K562 (cell line): Measurements from ENCODE around the gene ACAD8. TPM values are rescaled to one million over a fixed set of nuclear protein-coding genes. Genes with fewer than 3 reads are reported as not detected.

Source experiments
- ATAC-seq: fragments of 200-7000 bp; cut with Tn5 transposase; 3 replicates; pipeline ENCODE4 v1.9.1; 2020; ENCODE audit warnings: moderate library complexity
- BruUV-seq: library from RNA; stranded (reverse); fragments of 400-500 nt; replicated peaks from 2 replicates; lab custom pipeline; 2021; lab: Mats Ljungman, UMichigan
- CTCF ChIA-PET: fragments of 300-600 bp; formaldehyde crosslinking; extraction: SDS; loops from one replicate; lab custom pipeline; 2021; ENCODE audit warnings: low intra/inter-chr PET ratio; lab: Yijun Ruan, JAX
- POLR2A ChIA-PET: fragments of 300-600, 350-650 bp; sonication (Branson Sonifier 250); formaldehyde crosslinking; extraction: SDS; loops from one replicate; lab custom pipeline; 2021; ENCODE audit warnings: antibody characterized with exemption, inconsistent platforms; lab: Yijun Ruan, JAX
- DNase-seq, 4 experiments: peaks; one replicate each; pipeline versions ENCODE4 v3.0.0 to v3.0.0-alpha.2; 2011 to 2018; ENCODE audit warnings: low spot score in 3 of 4, mixed read lengths in 3 of 4; ENCODE audit errors: extremely low read depth in 1 of 4
- FAIRE-seq: peaks from 2 replicates; lab custom pipeline; 2011; peaks lifted over from hg19 to GRCh38; lab: Jason Lieb, UNC
- H2AFZ ChIP-seq: 2 replicates; pipeline ENCODE4 v1.6.0; 2011; ENCODE audit warnings: low read depth, low read length, control low read depth, inconsistent platforms
- H3K27ac ChIP-seq: fragments of 200-600 bp; 3 replicates; pipeline ENCODE4 v1.8.0; 2011; ENCODE audit warnings: low read depth, mild to moderate bottlenecking, control low read depth, inconsistent platforms, low read length, moderate library complexity, mixed read lengths; ENCODE audit errors: extremely low read depth
- H3K27me3 ChIP-seq, 2 experiments: fragments of 300-600 bp in 1 of 2; 2 replicates in 1 of 2; 3 replicates in 1 of 2; pipeline versions ENCODE4 v1.6.0 to v1.8.0; 2011; ENCODE audit warnings: inconsistent platforms in 2 of 2, low read length in 2 of 2, mild to moderate bottlenecking in 1 of 2, mixed read lengths in 1 of 2, moderate library complexity in 1 of 2; ENCODE audit not compliant: control insufficient read depth in 2 of 2, insufficient read depth in 2 of 2
- H3K36me3 ChIP-seq: fragments of 300-600 bp; 3 replicates; pipeline ENCODE4 v1.8.0; 2011; ENCODE audit warnings: mild to moderate bottlenecking, low read length, inconsistent platforms; ENCODE audit not compliant: control insufficient read depth, insufficient read depth
- H3K4me1 ChIP-seq, 2 experiments: fragments of 200-600 bp in 1 of 2; replicated peaks in 1 of 2; 2 replicates in 1 of 2; 3 replicates in 1 of 2; pipeline versions ENCODE4 v1.5.1 to v1.8.0; 2011; ENCODE audit warnings: inconsistent platforms in 2 of 2, low read length in 2 of 2, mild to moderate bottlenecking in 1 of 2, mixed read lengths in 1 of 2, moderate library complexity in 1 of 2; ENCODE audit not compliant: control insufficient read depth in 2 of 2, insufficient read depth in 2 of 2
- H3K4me2 ChIP-seq: 2 replicates; pipeline ENCODE4 v1.6.1; 2011; ENCODE audit warnings: low read length, control low read depth, inconsistent platforms, mixed read lengths; ENCODE audit not compliant: insufficient read depth
- H3K4me3 ChIP-seq: fragments of 200-600 bp; sonication (generic), shearing (Covaris generic); 2 replicates; pipeline ENCODE4 v1.5.1; 2016; ENCODE audit warnings: control low read depth, inconsistent platforms
- H3K79me2 ChIP-seq: fragments of 200-600 bp; 3 replicates; pipeline ENCODE4 v1.8.0; 2011; ENCODE audit warnings: low read length, inconsistent platforms; ENCODE audit not compliant: control insufficient read depth, insufficient read depth
- H3K9ac ChIP-seq, 2 experiments: 2 replicates each; pipeline versions ENCODE4 v1.6.0 to v1.6.1; 2011; ENCODE audit warnings: low read depth in 2 of 2, low read length in 2 of 2, control low read depth in 1 of 2, inconsistent platforms in 1 of 2, mild to moderate bottlenecking in 1 of 2, mixed read lengths in 1 of 2; ENCODE audit not compliant: insufficient read depth in 1 of 2
- H3K9me1 ChIP-seq: one replicate; pipeline ENCODE4 v1.6.0; 2011; ENCODE audit warnings: inconsistent platforms, mild to moderate bottlenecking, low read length, moderate library complexity; ENCODE audit not compliant: control insufficient read depth, insufficient read depth
- H3K9me3 ChIP-seq: replicated peaks from 2 replicates; pipeline ENCODE4 v1.5.1; 2011; ENCODE audit warnings: low read depth, low read length, inconsistent platforms; ENCODE audit not compliant: control insufficient read depth, insufficient read depth
- H4K20me1 ChIP-seq: replicated peaks from 2 replicates; pipeline ENCODE4 v1.6.1; 2011; ENCODE audit warnings: low read length, inconsistent platforms, mixed read lengths; ENCODE audit not compliant: control insufficient read depth, insufficient read depth
- BMI1 ChIP-seq: fragments of 150-350 bp; IDR thresholded peaks from 2 replicates; pipeline ENCODE4 v1.6.1; 2014; ENCODE audit warnings: low read length
- BRCA1 ChIP-seq, 2 experiments: fragments of 450-650 bp in 1 of 2; sonication (generic) in 1 of 2; formaldehyde crosslinking in 1 of 2; IDR thresholded peaks; 2 replicates each; pipeline versions ENCODE4 v1.5.0 to v1.6.1; 2017 to 2020; ENCODE audit warnings: mild to moderate bottlenecking in 1 of 2, missing genetic modification reagents in 1 of 2
- DIDO1 ChIP-seq: fragments of 450-650 bp; IDR thresholded peaks from 2 replicates; pipeline ENCODE4 v1.6.1; 2016; ENCODE audit warnings: low read depth, missing biosample characterization, missing genetic modification characterization
- ELF4 ChIP-seq: fragments of 450-650 bp; formaldehyde crosslinking; IDR thresholded peaks from 2 replicates; pipeline ENCODE4 v1.4.0; 2022; ENCODE audit warnings: missing genetic modification characterization
- FOXJ2 ChIP-seq: fragments of 200-800 bp; sonication (Bioruptor generic); IDR thresholded peaks from 2 replicates; pipeline ENCODE4 v1.6.1; 2016; ENCODE audit warnings: missing genetic modification characterization, missing compliant biosample characterization
- HINFP ChIP-seq: fragments of 450-650 bp; conservative IDR thresholded peaks from 2 replicates; pipeline ENCODE4 v1.6.1; 2016; ENCODE audit warnings: missing genetic modification characterization, low read depth, mild to moderate bottlenecking, control low read depth, missing compliant biosample characterization
- RAD51 ChIP-seq: fragments of 450-650 bp; IDR thresholded peaks from 2 replicates; pipeline ENCODE4 v1.7.1; 2016; ENCODE audit warnings: low read depth, mild to moderate bottlenecking, borderline replicate concordance
- SIN3A ChIP-seq, 2 experiments: fragments of 150-350 bp in 1 of 2; IDR thresholded peaks; 2 replicates each; pipeline ENCODE4 v1.6.1; 2011 to 2016; ENCODE audit warnings: borderline replicate concordance in 2 of 2, low read depth in 2 of 2, low read length in 2 of 2, mild to moderate bottlenecking in 2 of 2, moderate library complexity in 2 of 2; ENCODE audit not compliant: control insufficient read depth in 1 of 2
- SREBF1 ChIP-seq: fragments of 150-350 bp; IDR thresholded peaks from 2 replicates; pipeline ENCODE4 v1.6.1; 2014; ENCODE audit warnings: antibody characterized with exemption, low read depth, low read length, borderline replicate concordance
- ZNF324 ChIP-seq: fragments of 250-450 bp; sonication (Bioruptor Pico); IDR thresholded peaks from 2 replicates; pipeline ENCODE4 v1.4.0; 2020; ENCODE audit warnings: mild to moderate bottlenecking
- ZNF583 ChIP-seq: fragments of 250-450 bp; sonication (Bioruptor Pico); IDR thresholded peaks from 2 replicates; pipeline ENCODE4 v1.4.0; 2020
- ZNF75A ChIP-seq: fragments of 450-650 bp; formaldehyde crosslinking; IDR thresholded peaks from 2 replicates; pipeline ENCODE4 v1.4.0; 2020; ENCODE audit warnings: mild to moderate bottlenecking
- WGBS: fragments of 100-300 bp; shearing (Covaris generic); methylation state at CpG from one replicate; pipeline ENCODE4 v1.1.6; 2016; ENCODE audit warnings: low coverage, mixed read lengths; ENCODE audit not compliant: insufficient coverage; ENCODE audit errors: missing lambda C conversion rate; 5-methylcytosine and 5-hydroxymethylcytosine counted together
- in situ Hi-C: fragments of 300-500 bp; cut with MboI; formaldehyde crosslinking; loops from 4 replicates; pipeline ENCODE4 v1.15.0; 2018; ENCODE audit warnings: inconsistent platforms, mixed read lengths
- intact Hi-C: fragments of 100-400 bp; cut with micrococcal nuclease; formaldehyde crosslinking; loops from 2 replicates; pipeline ENCODE4 v1.14.2; 2022
- polyA plus RNA-seq, 8 experiments: library from polyadenylated mRNA; depleted of rRNA in 4 of 8; stranded (reverse) in 5 of 8; unstranded in 3 of 8; fragments of >200 nt; fragmentation: Nextera tagmentation in 2 of 8; fragmentation: Illumina TruSeq in 1 of 8; extraction: Ambion mirVana in 2 of 8; extraction: Trizol in 1 of 8; gene quantifications; 2 replicates each; pipeline versions ENCODE4 v1.2.1 to v1.2.3, GENCODE V29; 2011 to 2014; ENCODE audit warnings: inconsistent platforms in 1 of 8, missing spikeins in 1 of 8
- total RNA-seq, 7 experiments: library from RNA; depleted of rRNA in 6 of 7; stranded (reverse); fragments of >200 nt in 6 of 7; fragmentation: Illumina TruSeq in 2 of 7; extraction: Trizol in 2 of 7; gene quantifications; 2 replicates each; pipeline versions ENCODE4 v1.2.1 to v1.2.3, GENCODE V29; 2011 to 2021; ENCODE audit warnings: low replicate concordance in 1 of 7
- TF ChIP-seq, protein P1 (sequence below): sonication (generic); formaldehyde crosslinking; IDR thresholded peaks from 2 replicates; pipeline ENCODE4 v1.9.0; 2022; ENCODE audit warnings: mild to moderate bottlenecking, missing genetic modification reagents

Gene ACAD8
- total and polyA plus RNA-seq, 9 of the 15 experiments (the other 6 are each of a cell fraction or from before 2014, with no cell fraction given): 6.5 to 34.1 (median 20.1) TPM

- no peak overlapping the region for H2AFZ ChIP-seq
- TF ChIP-seq, protein P1, sequence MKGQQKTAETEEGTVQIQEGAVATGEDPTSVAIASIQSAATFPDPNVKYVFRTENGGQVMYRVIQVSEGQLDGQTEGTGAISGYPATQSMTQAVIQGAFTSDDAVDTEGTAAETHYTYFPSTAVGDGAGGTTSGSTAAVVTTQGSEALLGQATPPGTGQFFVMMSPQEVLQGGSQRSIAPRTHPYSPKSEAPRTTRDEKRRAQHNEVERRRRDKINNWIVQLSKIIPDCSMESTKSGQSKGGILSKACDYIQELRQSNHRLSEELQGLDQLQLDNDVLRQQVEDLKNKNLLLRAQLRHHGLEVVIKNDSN (CRISPR knock-in tag): no peak
- TF ChIP-seq DIDO1 (no peak), ELF4 (no peak)
- no peaks in the 10 kb centered on the region for H4K20me1 ChIP-seq
- peaks cover 0 to 3% of the 10 kb centered on the region in 2 experiments; a peak in 2 of 5 replicates for H3K4me1 ChIP-seq
- no peaks in the 10 kb centered on the region for H3K9me1 ChIP-seq
- H3K4me3 ChIP-seq: no peak overlapping the region
- intact Hi-C loops: no loop called here
- ATAC-seq (no peak), FAIRE-seq (no peak), DNase-seq (no peak)
- H3K79me2 ChIP-seq: no peaks in the 10 kb centered on the region
- ChIA-PET POLR2A (interaction anchor here (0.6 to 1.5 kb wide), 4 partner anchors 8 to 159 kb away, joined by 3 to 4 read pairs (median 4); no protein-coding TSS in a partner anchor), CTCF (no interaction called here)
- H3K4me2 ChIP-seq: no peak overlapping the region
- H3K27ac ChIP-seq: no peak overlapping the region
- TSS peak; percentile 27 for BruUV-seq
- H3K36me3 ChIP-seq: peaks cover 33% of the 10 kb centered on the region; the same call in 2 of the 3 replicates
- no peak overlapping the region for H3K9ac ChIP-seq
- peaks cover 2 to 7% of the 10 kb centered on the region in 2 experiments; a peak in 3 of 5 replicates for H3K27me3 ChIP-seq
- WGBS: 69% methylated on average over 7 of the region's 7 CpGs
- in situ Hi-C loops: no loop called here
- H3K9me3 ChIP-seq: no peaks in the 10 kb centered on the region
Observed at GRCh38 chr11:134264966-134265764, 11.8 kb downstream of the ACAD8 start.

DNA sequence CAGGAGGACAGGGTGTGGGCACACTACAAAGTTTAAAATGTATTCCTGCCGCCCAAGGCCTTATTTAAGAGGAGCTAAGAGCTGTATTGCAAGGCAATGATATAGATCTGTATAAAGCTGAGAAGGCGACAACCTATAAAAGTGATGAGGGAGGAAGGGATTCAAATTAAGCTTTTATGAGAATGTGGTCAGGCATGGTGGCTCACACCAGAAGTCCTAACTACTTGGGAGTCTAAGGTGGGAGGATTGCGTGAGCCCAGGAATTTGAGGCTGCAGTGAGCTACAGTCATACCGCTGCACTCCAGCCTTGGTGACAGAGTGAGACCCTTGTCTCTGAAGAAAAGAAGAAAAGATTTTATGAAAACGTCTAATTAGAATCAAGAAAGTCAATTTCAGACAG lies 13.1 kb downstream of the ACAD8 start:
- CTCF ChIA-PET: no interaction called here
- H3K4me1 ChIP-seq: no peaks in the 10 kb centered on the region; a peak in 1 of 5 replicates
- in situ Hi-C loops: no loop called here
- POLR2A ChIA-PET: no interaction called here
- intact Hi-C loops: no loop called here
- H3K9me3 ChIP-seq: no peaks in the 10 kb centered on the region
- DNase-seq (no peak), ATAC-seq (no peak), FAIRE-seq (no peak)
- H4K20me1 ChIP-seq: no peaks in the 10 kb centered on the region
- H3K4me2 ChIP-seq: no peak overlapping the region
- no peaks in the 10 kb centered on the region for H3K79me2 ChIP-seq
- whole genome bisulfite sequencing: 53% methylated on average over 5 of the region's 5 CpGs
- H2AFZ ChIP-seq: no peak overlapping the region
- H3K27me3 ChIP-seq: peaks cover 3 to 20% of the 10 kb centered on the region in 2 experiments; a peak in 4 of 5 replicates
- H3K36me3 ChIP-seq: peaks cover 21% of the 10 kb centered on the region; the same call in 1 of the 3 replicates
- H3K9ac ChIP-seq: no peak overlapping the region
- no peak overlapping the region for H3K27ac ChIP-seq
- no peaks in the 10 kb centered on the region for H3K9me1 ChIP-seq
- no TSS peak for BruUV-seq
- no peak overlapping the region for H3K4me3 ChIP-seq
- no peak for TF ChIP-seq SREBF1
- no peak for TF ChIP-seq SIN3A (IDR thresholded peaks at IDR 0.05; ENCODE audit: borderline replicate concordance in 2 of 2, control insufficient read depth in 1 of 2, low read depth in 2 of 2, low read length in 2 of 2)
- TF ChIP-seq ZNF324 (CRISPR knock-in tag): no peak
- TF ChIP-seq BMI1: no peak
- no peak for TF ChIP-seq FOXJ2 (tag)
- no peak for TF ChIP-seq ZNF75A
- TF ChIP-seq ZNF583 (CRISPR knock-in tag): no peak
- TF ChIP-seq BRCA1 (IDR thresholded peaks at IDR 0.05): no peak
- no peak for TF ChIP-seq BRCA1 (CRISPR knock-in tag; IDR thresholded peaks at IDR 0.05)
- TF ChIP-seq RAD51: no peak
- no peak for TF ChIP-seq HINFP (tag)
